ENCODE results near the gene MED12L.
"Not testable (repeated sequence)": the region's sequence is repeated elsewhere in the genome, so short reads cannot be mapped to it uniquely, and the experiment has no call there.

Gene MED12L

GRCh38 chr3:151228666-151229040 lies 143.2 kb downstream of the MED12L start:
- Histone ChIP-seq H3K27me3 (ENCODE audit: insufficient read depth, low read depth, severe bottlenecking) (no peaks in the 10 kb centered on the region), H3K4me3 (ENCODE audit: low read depth, low read length) (no peak overlapping the region), H3K36me3 (no peaks in the 10 kb centered on the region), H3K9me3 (ENCODE audit: severe bottlenecking) (no peaks in the 10 kb centered on the region), H3K27ac (no peak overlapping the region)
- DNase-seq: no peak
- TF ChIP-seq CTCF (IDR thresholded peaks at IDR 0.05; ENCODE audit: low read depth, low read length): no peak

GRCh38 chr3:151230646-151231045 lies 145.2 kb downstream of the MED12L start:
- TF ChIP-seq CTCF (IDR thresholded peaks at IDR 0.05; ENCODE audit: low read depth, low read length): no peak
- H3K4me3 ChIP-seq (ENCODE audit: low read depth, low read length): no peak overlapping the region
- no peaks in the 10 kb centered on the region for H3K9me3 ChIP-seq (ENCODE audit: severe bottlenecking)
- no peaks in the 10 kb centered on the region for H3K36me3 ChIP-seq
- H3K27ac ChIP-seq: no peak overlapping the region
- no peak for DNase-seq
- no peaks in the 10 kb centered on the region for H3K27me3 ChIP-seq (ENCODE audit: insufficient read depth, low read depth, severe bottlenecking)

- H3K36me3 ChIP-seq; H3K9me3 ChIP-seq (ENCODE audit: severe bottlenecking); H3K27me3 ChIP-seq (ENCODE audit: insufficient read depth, low read depth, severe bottlenecking); DNase-seq; H3K4me3 ChIP-seq (ENCODE audit: low read depth, low read length); H3K27ac ChIP-seq: not testable (repeated sequence)
These were observed 146.9 kb downstream of the MED12L start for GRCh38 chr3:151232403-151232802.

GRCh38 chr3:151232991-151233390 lies 147.5 kb downstream of the MED12L start:
- H3K36me3 ChIP-seq: no peaks in the 10 kb centered on the region
- H3K9me3 ChIP-seq (ENCODE audit: severe bottlenecking): no peaks in the 10 kb centered on the region
- DNase-seq: no peak
- TF ChIP-seq CTCF (IDR thresholded peaks at IDR 0.05; ENCODE audit: low read depth, low read length): no peak
- no peak overlapping the region for H3K4me3 ChIP-seq (ENCODE audit: low read depth, low read length)
- H3K27ac ChIP-seq: no peak overlapping the region
- H3K27me3 ChIP-seq (ENCODE audit: insufficient read depth, low read depth, severe bottlenecking): no peaks in the 10 kb centered on the region

- Histone ChIP-seq H3K9me3 (ENCODE audit: severe bottlenecking) (no peaks in the 10 kb centered on the region), H3K27ac (no peak overlapping the region), H3K36me3 (no peaks in the 10 kb centered on the region), H3K4me3 (ENCODE audit: low read depth, low read length) (no peak overlapping the region), H3K27me3 (ENCODE audit: insufficient read depth, low read depth, severe bottlenecking) (no peaks in the 10 kb centered on the region)
- DNase-seq: no peak
- no peak for TF ChIP-seq CTCF (IDR thresholded peaks at IDR 0.05; ENCODE audit: low read depth, low read length)
These were observed 149.4 kb downstream of the MED12L start for GRCh38 chr3:151234825-151235224.

- Histone ChIP-seq H3K27me3 (ENCODE audit: insufficient read depth, low read depth, severe bottlenecking) (no peaks in the 10 kb centered on the region), H3K27ac (no peak overlapping the region), H3K9me3 (ENCODE audit: severe bottlenecking) (no peaks in the 10 kb centered on the region), H3K36me3 (no peaks in the 10 kb centered on the region), H3K4me3 (ENCODE audit: low read depth, low read length) (no peak overlapping the region)
- no peak for DNase-seq
- no peak for TF ChIP-seq CTCF (IDR thresholded peaks at IDR 0.05; ENCODE audit: low read depth, low read length)
These were observed 150.9 kb downstream of the MED12L start for GRCh38 chr3:151236316-151236715.

Measured in WERI-Rb-1 (cell line).